ENCODE data around the gene HSF4. TPM values are rescaled to one million over a fixed set of nuclear protein-coding genes. Genes with fewer than 3 reads are reported as not detected.

Gene HSF4
- total RNA-seq, 4 donors from 2014 or later: 29.5 to 136 (median 76.6) TPM

DNA sequence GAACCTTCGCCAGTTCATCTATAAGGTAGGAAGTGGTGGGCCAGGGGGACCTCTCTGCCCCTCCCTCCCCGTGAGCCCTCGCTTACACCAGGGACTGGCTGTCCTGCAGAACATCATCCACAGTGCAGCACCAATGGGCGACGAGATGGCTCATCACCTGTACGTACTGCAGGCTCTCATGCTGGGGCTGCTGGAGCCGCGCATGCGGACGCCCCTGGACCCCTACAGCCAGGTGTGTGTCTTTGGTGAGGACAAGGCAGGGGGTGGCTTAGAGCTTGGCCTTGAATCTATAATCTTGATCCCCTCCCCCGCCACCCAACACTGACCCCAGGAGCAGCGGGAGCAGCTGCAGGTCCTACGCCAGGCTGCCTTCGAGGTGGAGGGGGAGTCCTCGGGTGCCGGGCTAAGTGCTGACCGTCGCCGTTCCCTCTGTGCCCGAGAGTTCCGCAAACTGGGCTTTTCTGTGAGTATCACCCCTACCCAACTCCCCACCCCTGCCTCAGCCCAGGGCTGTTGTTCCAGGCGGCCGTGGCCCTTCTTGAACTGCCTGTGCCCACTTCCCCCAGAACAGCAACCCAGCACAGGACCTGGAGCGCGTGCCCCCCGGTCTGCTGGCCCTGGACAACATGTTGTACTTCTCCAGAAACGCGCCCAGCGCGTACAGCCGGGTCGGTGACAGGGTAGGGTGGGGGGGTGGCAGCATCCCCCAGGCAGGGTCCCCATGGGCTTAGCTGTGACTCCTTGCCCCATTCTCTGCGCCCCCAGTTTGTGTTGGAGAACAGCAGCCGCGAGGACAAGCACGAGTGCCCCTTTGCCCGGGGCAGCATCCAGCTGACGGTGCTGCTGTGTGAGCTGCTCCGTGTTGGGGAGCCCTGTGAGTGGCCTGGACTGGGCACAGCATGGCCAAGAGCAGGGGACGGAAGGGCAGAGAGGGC lies 37.1 kb downstream of the HSF4 start:
- TF ChIP-seq EP300 (IDR thresholded peaks at IDR 0.05; ENCODE audit: low read depth) (no peak), POLR2AphosphoS5 (IDR thresholded peaks at IDR 0.05) (no peak), POLR2A (IDR thresholded peaks at IDR 0.05) (no peak)
- TF ChIP-seq, protein P1, sequence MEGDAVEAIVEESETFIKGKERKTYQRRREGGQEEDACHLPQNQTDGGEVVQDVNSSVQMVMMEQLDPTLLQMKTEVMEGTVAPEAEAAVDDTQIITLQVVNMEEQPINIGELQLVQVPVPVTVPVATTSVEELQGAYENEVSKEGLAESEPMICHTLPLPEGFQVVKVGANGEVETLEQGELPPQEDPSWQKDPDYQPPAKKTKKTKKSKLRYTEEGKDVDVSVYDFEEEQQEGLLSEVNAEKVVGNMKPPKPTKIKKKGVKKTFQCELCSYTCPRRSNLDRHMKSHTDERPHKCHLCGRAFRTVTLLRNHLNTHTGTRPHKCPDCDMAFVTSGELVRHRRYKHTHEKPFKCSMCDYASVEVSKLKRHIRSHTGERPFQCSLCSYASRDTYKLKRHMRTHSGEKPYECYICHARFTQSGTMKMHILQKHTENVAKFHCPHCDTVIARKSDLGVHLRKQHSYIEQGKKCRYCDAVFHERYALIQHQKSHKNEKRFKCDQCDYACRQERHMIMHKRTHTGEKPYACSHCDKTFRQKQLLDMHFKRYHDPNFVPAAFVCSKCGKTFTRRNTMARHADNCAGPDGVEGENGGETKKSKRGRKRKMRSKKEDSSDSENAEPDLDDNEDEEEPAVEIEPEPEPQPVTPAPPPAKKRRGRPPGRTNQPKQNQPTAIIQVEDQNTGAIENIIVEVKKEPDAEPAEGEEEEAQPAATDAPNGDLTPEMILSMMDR (IDR thresholded peaks at IDR 0.05): no peak
- Histone ChIP-seq H3K4me3 (no peak overlapping the region), H3K27ac (no peak overlapping the region), H3K36me3 (peaks cover 0 to 30% (median under 1%) of the 10 kb centered on the region in 4 donors), H3K4me1 (peaks cover 0 to 19% (median 18%) of the 10 kb centered on the region in 4 donors), H3K27me3 (no peaks in the 10 kb centered on the region), H3K9me3 (no peaks in the 10 kb centered on the region)
- no peak for DNase-seq
- intact Hi-C loops (cut with DNase I; ENCODE audit: low total_unique reads) (no loop called here), in situ Hi-C loops (cut with MboI; ENCODE audit: low pct_ligation_motif_present in 1 of 4, low pct_unique_long_range_greater_than_20kb in 1 of 4, low sequenced_read_pairs in 3 of 4) (no loop called here)
- WGBS, 2 donors (ENCODE audit: low coverage in 1 of 2): 92% methylated on average over 33 of the region's 40 CpGs; no CpG with 5 or more reads in 1 of the 2 donors

DNA sequence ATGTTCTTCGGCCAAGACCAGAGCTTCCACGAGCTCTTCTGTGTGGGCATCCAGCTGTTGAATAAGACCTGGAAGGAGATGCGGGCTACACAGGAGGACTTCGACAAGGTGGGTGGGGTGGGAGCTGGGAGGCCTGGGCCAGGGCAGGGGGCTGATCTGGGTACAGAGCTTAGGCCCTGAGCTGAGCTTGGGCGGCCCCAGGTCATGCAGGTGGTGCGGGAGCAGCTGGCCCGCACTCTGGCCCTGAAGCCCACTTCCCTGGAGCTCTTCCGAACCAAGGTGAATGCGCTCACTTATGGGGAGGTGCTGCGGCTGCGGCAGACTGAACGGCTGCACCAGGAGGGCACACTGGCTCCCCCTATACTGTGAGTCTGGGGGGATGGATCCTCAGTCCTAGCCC lies 37.9 kb downstream of the HSF4 start:
- Histone ChIP-seq H3K9me3 (no peaks in the 10 kb centered on the region), H3K4me3 (no peak overlapping the region), H3K27ac (no peak overlapping the region), H3K4me1 (peaks cover 0 to 19% (median 17%) of the 10 kb centered on the region in 4 donors), H3K27me3 (no peaks in the 10 kb centered on the region), H3K36me3 (peaks cover 0 to 22% (median 0%) of the 10 kb centered on the region in 4 donors)
- intact Hi-C loops (cut with DNase I; ENCODE audit: low total_unique reads): no loop called here
- 89% methylated on average over 7 of the region's 12 CpGs; no CpG with 5 or more reads in 1 of the 2 donors for WGBS, 2 donors (ENCODE audit: low coverage in 1 of 2)
- in situ Hi-C loops (cut with MboI; ENCODE audit: low pct_ligation_motif_present in 1 of 4, low pct_unique_long_range_greater_than_20kb in 1 of 4, low sequenced_read_pairs in 3 of 4): no loop called here
- TF ChIP-seq POLR2AphosphoS5 (IDR thresholded peaks at IDR 0.05): no peak
- no peak for TF ChIP-seq POLR2A (IDR thresholded peaks at IDR 0.05)
- TF ChIP-seq, protein P1 (IDR thresholded peaks at IDR 0.05): no peak
- no peak for TF ChIP-seq EP300 (IDR thresholded peaks at IDR 0.05; ENCODE audit: low read depth)
- DNase-seq: no peak

DNA sequence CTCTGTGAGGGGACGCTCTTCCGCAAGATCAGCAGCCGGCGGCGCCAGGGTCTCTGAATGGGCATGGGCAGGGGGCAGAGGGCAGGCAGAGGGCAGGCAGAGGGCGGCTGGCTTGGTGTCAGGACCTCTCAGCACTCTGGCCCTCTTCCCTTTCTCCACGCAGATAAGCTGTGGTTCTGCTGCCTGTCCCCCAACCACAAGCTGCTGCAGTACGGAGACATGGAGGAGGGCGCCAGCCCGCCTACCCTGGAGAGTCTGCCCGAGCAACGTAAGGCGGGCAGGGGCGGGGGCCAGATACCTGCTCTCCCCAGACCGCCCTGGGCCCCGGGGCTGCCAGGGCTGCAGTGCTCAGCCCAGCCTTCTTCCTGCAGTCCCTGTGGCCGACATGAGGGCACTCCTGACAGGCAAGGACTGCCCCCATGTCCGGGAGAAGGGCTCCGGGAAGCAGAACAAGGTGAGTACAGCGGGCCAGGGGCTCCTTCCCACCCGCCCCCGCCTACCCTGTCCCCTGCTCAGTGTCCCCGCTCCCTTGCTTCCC lies 38.5 kb downstream of the HSF4 start:
- DNase-seq: no peak
- 91% methylated on average over 13 of the region's 23 CpGs; no CpG with 5 or more reads in 1 of the 2 donors for WGBS, 2 donors (ENCODE audit: low coverage in 1 of 2)
- no peaks in the 10 kb centered on the region for H3K27me3 ChIP-seq

More for the DNA sequence above, 38.5 kb downstream of the HSF4 start:
- Histone ChIP-seq H3K4me3 (no peak overlapping the region), H3K36me3 (peaks cover 0 to 19% (median 0%) of the 10 kb centered on the region in 4 donors), H3K9me3 (no peaks in the 10 kb centered on the region), H3K4me1 (peaks cover 0 to 16% (median 12%) of the 10 kb centered on the region in 4 donors), H3K27ac (no peak overlapping the region)
- intact Hi-C loops (cut with DNase I; ENCODE audit: low total_unique reads): no loop called here
- TF ChIP-seq EP300 (IDR thresholded peaks at IDR 0.05; ENCODE audit: low read depth) (no peak), POLR2AphosphoS5 (IDR thresholded peaks at IDR 0.05) (no peak), POLR2A (IDR thresholded peaks at IDR 0.05) (no peak)
- TF ChIP-seq, protein P1 (IDR thresholded peaks at IDR 0.05): no peak
- in situ Hi-C loops (cut with MboI; ENCODE audit: low pct_ligation_motif_present in 1 of 4, low pct_unique_long_range_greater_than_20kb in 1 of 4, low sequenced_read_pairs in 3 of 4): no loop called here

Data from transverse colon (tissue), 4 donors.